DOHH2 (cell line): ENCODE measurements around the gene SH2D5.

Experiments
- CTCF ChIP-seq: fragments of 200-600 bp; sonication (generic); IDR thresholded peaks from one replicate; pipeline ENCODE4 v1.5.1; 2014; ENCODE audit warnings: antibody characterized with exemption, mild to moderate bottlenecking, low read depth, low read length; ENCODE audit not compliant: poor library complexity, severe bottlenecking
- EZH2phosphoT487 ChIP-seq: fragments of 200-600 bp; sonication (generic); IDR thresholded peaks from 2 replicates; pipeline ENCODE4 v1.6.1; 2017; ENCODE audit warnings: borderline replicate concordance, mild to moderate bottlenecking, antibody characterized with exemption, low read length, moderate library complexity, mixed read lengths

- no peak for TF ChIP-seq EZH2phosphoT487
- TF ChIP-seq CTCF: no peak
These were observed 38.9 kb downstream of the SH2D5 start for GRCh38 chr1:20693623-20694022.
